GM12878 (cell line): ENCODE results near the gene ITGB5. TPM values are rescaled to one million over a fixed set of nuclear protein-coding genes. Genes with fewer than 3 reads are reported as not detected.

Experiments used
- ATAC-seq: fragments of 200-7000 bp; cut with Tn5 transposase; 3 replicates; pipeline ENCODE4 v1.9.1; 2020; ENCODE audit warnings: mild to moderate bottlenecking, moderate library complexity
- BruUV-seq: library from RNA; stranded (reverse); fragments of 400-500 nt; replicated peaks from 2 replicates; lab custom pipeline; 2021; lab: Mats Ljungman, UMichigan
- CTCF ChIA-PET: fragments of 300-600 bp; sonication (Branson Sonifier 250); formaldehyde crosslinking; extraction: SDS; loops from one replicate; lab custom pipeline; 2021; ENCODE audit warnings: inconsistent platforms; lab: Yijun Ruan, JAX
- POLR2A ChIA-PET: fragments of 350-600 bp; formaldehyde crosslinking; extraction: SDS; loops from one replicate; lab custom pipeline; 2021; ENCODE audit warnings: inconsistent platforms; lab: Charles Lee
- RAD21 ChIA-PET: fragments of 300-600 bp; sonication (Branson Sonifier 250); formaldehyde crosslinking; loops from one replicate; lab custom pipeline; 2023; ENCODE audit warnings: antibody characterized with exemption; ENCODE audit not compliant: unreplicated experiment; lab: Charles Lee
- SMC1A ChIA-PET: fragments of 300-600 bp; sonication (Branson Sonifier 250); formaldehyde crosslinking; loops from one replicate; lab custom pipeline; 2023; ENCODE audit not compliant: unreplicated experiment, uncharacterized antibody; lab: Charles Lee
- DNase-seq: peaks from one replicate; pipeline ENCODE4 v3.0.0-alpha.2; 2011; ENCODE audit warnings: low read depth, low spot score
- FAIRE-seq: peaks from 3 replicates; lab custom pipeline; 2011; peaks lifted over from hg19 to GRCh38; lab: Jason Lieb, UNC
- H2AFZ ChIP-seq: 2 replicates; pipeline ENCODE4 v1.6.0; 2011; ENCODE audit warnings: low read depth, low read length, control low read depth; ENCODE audit not compliant: control insufficient read depth
- H3K27ac ChIP-seq: 2 replicates; pipeline ENCODE4 v1.5.1; 2011; ENCODE audit warnings: control low read depth; ENCODE audit not compliant: control insufficient read depth, insufficient read depth
- H3K27me3 ChIP-seq, 2 experiments: replicated peaks in 1 of 2; 2 replicates each; pipeline versions ENCODE4 v1.6.0 to v1.6.1; 2011; ENCODE audit warnings: low read length in 1 of 2; ENCODE audit not compliant: control insufficient read depth in 2 of 2, insufficient read depth in 2 of 2
- H3K36me3 ChIP-seq, 2 experiments: 2 replicates each; pipeline ENCODE4 v1.5.1; 2011; ENCODE audit warnings: low read length in 1 of 2; ENCODE audit not compliant: control insufficient read depth in 2 of 2, insufficient read depth in 2 of 2
- H3K4me1 ChIP-seq: 2 replicates; pipeline ENCODE4 v1.6.1; 2011; ENCODE audit warnings: mild to moderate bottlenecking, low read length, moderate library complexity, mixed read lengths; ENCODE audit not compliant: control insufficient read depth, insufficient read depth
- H3K4me2 ChIP-seq: 2 replicates; pipeline ENCODE4 v1.6.0; 2011; ENCODE audit warnings: control low read depth; ENCODE audit not compliant: control insufficient read depth, insufficient read depth
- H3K4me3 ChIP-seq: fragments of 200-600 bp; sonication (generic); 2 replicates; pipeline ENCODE4 v1.5.1; 2016
- H3K79me2 ChIP-seq: 2 replicates; pipeline ENCODE4 v1.6.0; 2011; ENCODE audit warnings: low read length; ENCODE audit not compliant: control insufficient read depth, insufficient read depth
- H3K9ac ChIP-seq: 2 replicates; pipeline ENCODE4 v1.8.0; 2011; ENCODE audit warnings: low read length, control low read depth, mixed read lengths; ENCODE audit not compliant: control insufficient read depth, insufficient read depth
- H3K9me3 ChIP-seq: replicated peaks from 3 replicates; pipeline ENCODE4 v1.5.1; 2011; ENCODE audit warnings: mild to moderate bottlenecking, low read length; ENCODE audit not compliant: control insufficient read depth, insufficient read depth
- H4K20me1 ChIP-seq: 2 replicates; pipeline ENCODE4 v1.6.0; 2011; ENCODE audit not compliant: control insufficient read depth, insufficient read depth
- ASH2L ChIP-seq: fragments of 300-600, 200-600 bp; sonication (generic); IDR thresholded peaks from 2 replicates; pipeline ENCODE4 v1.6.1; 2017; ENCODE audit warnings: low read depth, mild to moderate bottlenecking, borderline replicate concordance
- BACH1 ChIP-seq: fragments of 450-650 bp; IDR thresholded peaks from 2 replicates; pipeline ENCODE4 v1.6.1; 2017; ENCODE audit warnings: mild to moderate bottlenecking, borderline replicate concordance
- CREB1 ChIP-seq: IDR thresholded peaks from 2 replicates; pipeline ENCODE4 v1.6.1; 2012; ENCODE audit warnings: low read depth, mild to moderate bottlenecking, inconsistent platforms
- DPF2 ChIP-seq: fragments of 450-650 bp; IDR thresholded peaks from 2 replicates; pipeline ENCODE4 v1.6.1; 2017; ENCODE audit warnings: mild to moderate bottlenecking
- JUNB ChIP-seq: IDR thresholded peaks from 2 replicates; pipeline ENCODE4 v1.6.1; 2016; ENCODE audit warnings: antibody characterized with exemption, mild to moderate bottlenecking
- MEF2A ChIP-seq: IDR thresholded peaks from 2 replicates; pipeline ENCODE4 v1.6.1; 2011; ENCODE audit warnings: low read depth, mild to moderate bottlenecking, low read length, moderate library complexity; ENCODE audit not compliant: insufficient read depth
- NFYB ChIP-seq: IDR thresholded peaks from 2 replicates; pipeline ENCODE4 v1.6.1; 2011; ENCODE audit warnings: low read depth, mild to moderate bottlenecking, low read length, improper control_type of control experiment, moderate library complexity; ENCODE audit not compliant: insufficient read depth
- NR2C2 ChIP-seq: IDR thresholded peaks from 2 replicates; pipeline ENCODE4 v1.6.1; 2011; ENCODE audit warnings: borderline replicate concordance, low read depth; ENCODE audit not compliant: control insufficient read depth, insufficient read length
- NR2F1 ChIP-seq: fragments of 450-650 bp; conservative IDR thresholded peaks from 2 replicates; pipeline ENCODE4 v1.6.1; 2017; ENCODE audit warnings: mild to moderate bottlenecking
- POLR2A ChIP-seq: IDR thresholded peaks from 2 replicates; pipeline ENCODE4 v1.6.1; 2011; ENCODE audit warnings: low read depth, mild to moderate bottlenecking, low read length
- SIX5 ChIP-seq: IDR thresholded peaks from 2 replicates; pipeline ENCODE4 v1.6.1; 2011; ENCODE audit warnings: mild to moderate bottlenecking, low read depth, low read length, moderate library complexity; ENCODE audit not compliant: severe bottlenecking
- SMAD1 ChIP-seq: fragments of 450-650 bp; IDR thresholded peaks from 2 replicates; pipeline ENCODE4 v1.6.1; 2018; ENCODE audit warnings: mild to moderate bottlenecking, low read depth; ENCODE audit not compliant: partially characterized antibody
- SMC3 ChIP-seq: IDR thresholded peaks from 2 replicates; pipeline ENCODE4 v1.6.1; 2011; ENCODE audit warnings: low read length, improper control_type of control experiment, borderline replicate concordance
- WGBS: methylation state at CpG from one replicate; pipeline ENCODE4 v1.1.6; 2016; ENCODE audit warnings: low lambda C conversion rate; ENCODE audit not compliant: insufficient replicate concordance, insufficient coverage; ENCODE audit errors: missing lambda C conversion rate; 5-methylcytosine and 5-hydroxymethylcytosine counted together
- in situ Hi-C: fragments of 300-500 bp; cut with MboI; formaldehyde crosslinking; loops from 9 replicates; pipeline ENCODE4 v1.14.3; 2018; ENCODE audit warnings: mixed read lengths
- intact Hi-C: fragments of 100-400 bp; cut with micrococcal nuclease; formaldehyde crosslinking; loops from one replicate; pipeline ENCODE4 v1.14.2; 2022; ENCODE audit not compliant: unreplicated experiment
- polyA plus RNA-seq, 11 experiments: library from polyadenylated mRNA; depleted of rRNA in 4 of 11; unstranded in 6 of 11; stranded (reverse) in 5 of 11; fragments of >200 nt; fragmentation: Nextera tagmentation in 4 of 11; fragmentation: Illumina TruSeq in 1 of 11; extraction: Ambion mirVana in 4 of 11; extraction: Trizol in 1 of 11; gene quantifications; 1 replicate in 1 of 11; 2 replicates in 10 of 11; pipeline versions ENCODE4 v1.2.1 to v1.2.3, GENCODE V29; 2011 to 2016; ENCODE audit warnings: inconsistent platforms in 2 of 11, missing spikeins in 2 of 11, low read depth in 1 of 11
- total RNA-seq, 4 experiments: library from RNA; depleted of rRNA in 3 of 4; stranded (reverse); fragments of >200 nt in 3 of 4; fragmentation: Illumina TruSeq in 1 of 4; extraction: Trizol in 1 of 4; gene quantifications; 2 replicates each; pipeline versions ENCODE4 v1.2.1 to v1.2.3, GENCODE V29; 2013 to 2021
- TF ChIP-seq, protein P1 (sequence below): fragments of 450-650 bp; IDR thresholded peaks from 2 replicates; pipeline ENCODE4 v1.6.1; 2017; ENCODE audit warnings: antibody characterized with exemption, mild to moderate bottlenecking, moderate library complexity

ITGB5 gene
- total and polyA plus RNA-seq, 10 of the 15 experiments (the other 5 are each of a cell fraction or from before 2014, with no cell fraction given) = 0.05 to 10.0 (median 0.83) TPM; not detected in 2

DNA sequence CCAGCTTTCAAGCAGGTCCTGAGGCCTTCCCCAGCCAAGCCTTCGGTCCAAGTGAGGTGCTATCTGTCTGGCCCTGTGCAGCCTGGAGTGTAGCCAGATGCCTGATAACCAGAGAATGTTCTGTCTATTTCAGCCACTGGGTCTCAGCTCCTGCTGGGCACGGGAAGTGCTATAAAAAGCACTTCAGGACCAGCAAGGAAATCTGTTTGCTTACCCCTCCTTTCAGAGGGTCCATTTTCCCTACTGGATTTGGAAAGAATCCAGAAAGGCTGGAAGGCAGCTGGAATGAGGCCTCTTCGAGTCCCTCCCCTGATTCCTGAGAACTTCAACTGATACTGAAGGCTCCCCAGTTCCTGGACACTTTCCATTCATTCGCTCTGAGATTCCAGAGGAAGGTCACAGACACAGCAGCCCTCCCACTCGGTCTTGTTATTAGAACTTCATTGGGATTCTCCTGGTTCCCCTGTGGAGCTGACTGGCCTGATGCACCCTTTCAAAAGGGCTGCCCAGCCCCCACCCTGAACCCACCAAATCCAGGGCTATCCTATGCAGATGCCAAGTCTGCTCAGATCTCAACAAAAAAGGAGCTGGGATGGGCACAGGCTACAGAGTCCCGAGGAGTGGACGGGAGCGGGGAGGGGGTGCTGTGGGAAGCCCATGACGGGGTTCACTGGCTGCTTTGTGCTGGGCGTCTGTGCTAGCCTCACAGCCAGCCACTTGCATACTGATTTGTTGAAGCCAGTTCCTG lies 86.5 kb downstream of the ITGB5 start:
- no peaks in the 10 kb centered on the region for H4K20me1 ChIP-seq
- no peaks in the 10 kb centered on the region for H3K9me3 ChIP-seq
- no peak for DNase-seq
- peak; percentile 27; the same call in 1 of the 3 replicates for ATAC-seq
- WGBS = 37% methylated on average over 10 of the region's 10 CpGs
- no peaks in the 10 kb centered on the region for H3K4me1 ChIP-seq
- H2AFZ ChIP-seq = no peak overlapping the region
- ChIA-PET RAD21 (interaction anchor here (1.0 kb wide), 1 partner anchor 15 kb away, joined by 3 read pairs; no protein-coding TSS in a partner anchor), SMC1A (interaction anchor here (0.5 to 1.1 kb wide), 3 partner anchors 13 to 92 kb away, joined by 3 to 4 read pairs (median 3); no protein-coding TSS in a partner anchor), CTCF (interaction anchor here (1.2 to 2.3 kb wide), 3 partner anchors 14 to 32 kb away, joined by 3 to 12 read pairs (median 4); no protein-coding TSS in a partner anchor), POLR2A (interaction anchor here (2.0 kb wide), 1 partner anchor 13 kb away, joined by 5 read pairs; no protein-coding TSS in a partner anchor)
- intact Hi-C loops = no loop called here
- no peak overlapping the region for H3K4me2 ChIP-seq
- no peak overlapping the region for H3K9ac ChIP-seq
- H3K79me2 ChIP-seq = no peaks in the 10 kb centered on the region
- in situ Hi-C loops = no loop called here
- no TSS peak for BruUV-seq
- TF ChIP-seq NFYB = no peak
- H3K27ac ChIP-seq = no peak overlapping the region
- no peaks in the 10 kb centered on the region for H3K36me3 ChIP-seq
- FAIRE-seq = no peak
- no peak overlapping the region for H3K4me3 ChIP-seq
- H3K27me3 ChIP-seq = peaks cover 0 to 4% of the 10 kb centered on the region in 2 experiments; a peak in 1 of 4 replicates

DNA sequence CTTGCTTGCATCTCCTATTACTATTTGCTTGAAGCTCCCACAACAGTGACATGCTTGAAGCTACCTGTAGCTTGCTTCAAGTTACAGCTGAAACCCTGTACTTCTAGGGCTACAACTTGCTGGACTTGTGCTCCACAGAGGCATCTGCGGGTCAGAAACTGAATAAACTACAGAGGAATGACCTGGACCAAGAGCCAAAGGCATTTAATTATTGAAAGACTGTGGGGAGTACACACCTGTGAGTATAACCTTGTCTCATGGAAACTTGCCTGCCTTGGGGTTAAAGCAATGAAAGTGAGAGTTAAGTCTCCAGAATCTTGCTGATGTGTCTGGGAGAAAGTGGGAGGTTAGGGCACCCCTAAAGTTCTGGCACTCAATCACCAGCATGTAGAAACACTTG lies 87.1 kb downstream of the ITGB5 start:
- peaks cover 0 to 4% of the 10 kb centered on the region in 2 experiments; a peak in 1 of 4 replicates for H3K27me3 ChIP-seq
- H3K4me1 ChIP-seq = no peaks in the 10 kb centered on the region
- no peaks in the 10 kb centered on the region for H4K20me1 ChIP-seq
- ATAC-seq = no peak
- SMC1A ChIA-PET = interaction anchor here (0.5 to 1.1 kb wide), 3 partner anchors 13 to 91 kb away, joined by 3 to 4 read pairs (median 3); no protein-coding TSS in a partner anchor
- no peaks in the 10 kb centered on the region for H3K79me2 ChIP-seq
- RAD21 ChIA-PET = interaction anchor here (1.0 kb wide), 1 partner anchor 15 kb away, joined by 3 read pairs; no protein-coding TSS in a partner anchor
- in situ Hi-C loops = no loop called here
- CTCF ChIA-PET = interaction anchor here (1.2 to 1.3 kb wide), 2 partner anchors 13 to 31 kb away, joined by 3 to 4 read pairs; no protein-coding TSS in a partner anchor
- no peak overlapping the region for H3K27ac ChIP-seq
- H3K9me3 ChIP-seq = no peaks in the 10 kb centered on the region
- intact Hi-C loops = no loop called here
- BruUV-seq = no TSS peak
- no peaks in the 10 kb centered on the region for H3K36me3 ChIP-seq
- POLR2A ChIA-PET = interaction anchor here (2.0 kb wide), 1 partner anchor 13 kb away, joined by 5 read pairs; no protein-coding TSS in a partner anchor
- H3K4me3 ChIP-seq = no peak overlapping the region
- H3K4me2 ChIP-seq = no peak overlapping the region
- no peak for FAIRE-seq
- DNase-seq = no peak
- 27% methylated on average over 1 of the region's 1 CpG for WGBS
- no peak overlapping the region for H2AFZ ChIP-seq
- no peak overlapping the region for H3K9ac ChIP-seq
- TF ChIP-seq CREB1 = no peak
- TF ChIP-seq NR2C2 = no peak
- no peak for TF ChIP-seq POLR2A
- no peak for TF ChIP-seq SMAD1
- TF ChIP-seq MEF2A = no peak
- no peak for TF ChIP-seq ASH2L
- TF ChIP-seq, protein P1, sequence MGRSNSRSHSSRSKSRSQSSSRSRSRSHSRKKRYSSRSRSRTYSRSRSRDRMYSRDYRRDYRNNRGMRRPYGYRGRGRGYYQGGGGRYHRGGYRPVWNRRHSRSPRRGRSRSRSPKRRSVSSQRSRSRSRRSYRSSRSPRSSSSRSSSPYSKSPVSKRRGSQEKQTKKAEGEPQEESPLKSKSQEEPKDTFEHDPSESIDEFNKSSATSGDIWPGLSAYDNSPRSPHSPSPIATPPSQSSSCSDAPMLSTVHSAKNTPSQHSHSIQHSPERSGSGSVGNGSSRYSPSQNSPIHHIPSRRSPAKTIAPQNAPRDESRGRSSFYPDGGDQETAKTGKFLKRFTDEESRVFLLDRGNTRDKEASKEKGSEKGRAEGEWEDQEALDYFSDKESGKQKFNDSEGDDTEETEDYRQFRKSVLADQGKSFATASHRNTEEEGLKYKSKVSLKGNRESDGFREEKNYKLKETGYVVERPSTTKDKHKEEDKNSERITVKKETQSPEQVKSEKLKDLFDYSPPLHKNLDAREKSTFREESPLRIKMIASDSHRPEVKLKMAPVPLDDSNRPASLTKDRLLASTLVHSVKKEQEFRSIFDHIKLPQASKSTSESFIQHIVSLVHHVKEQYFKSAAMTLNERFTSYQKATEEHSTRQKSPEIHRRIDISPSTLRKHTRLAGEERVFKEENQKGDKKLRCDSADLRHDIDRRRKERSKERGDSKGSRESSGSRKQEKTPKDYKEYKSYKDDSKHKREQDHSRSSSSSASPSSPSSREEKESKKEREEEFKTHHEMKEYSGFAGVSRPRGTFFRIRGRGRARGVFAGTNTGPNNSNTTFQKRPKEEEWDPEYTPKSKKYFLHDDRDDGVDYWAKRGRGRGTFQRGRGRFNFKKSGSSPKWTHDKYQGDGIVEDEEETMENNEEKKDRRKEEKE = no peak
- no peak for TF ChIP-seq SIX5
- no peak for TF ChIP-seq DPF2
- no peak for TF ChIP-seq SMC3
- no peak for TF ChIP-seq JUNB
- TF ChIP-seq BACH1 = no peak
- no peak for TF ChIP-seq NR2F1
